Adrenal gland (tissue), 5 donors: Measurements from ENCODE around the gene DSE.

ENCODE experiments used
- CTCF ChIP-seq, 6 experiments: fragments of 450-650 bp in 4 of 6; fragments of 200-600 bp in 2 of 6; sonication (generic) in 1 of 6; IDR thresholded peaks; 1 replicate in 5 of 6; 2 replicates in 1 of 6; pipeline versions ENCODE4 v1.5.1 to v1.8.0; 2016 to 2021; ENCODE audit warnings: antibody characterized with exemption in 6 of 6, mild to moderate bottlenecking in 2 of 6, moderate library complexity in 1 of 6
- POLR2A ChIP-seq, 2 donors: fragments of 450-650 bp; IDR thresholded peaks; one replicate each; pipeline ENCODE4 v1.6.1; 2017; ENCODE audit warnings: antibody characterized with exemption in 2 of 2, mild to moderate bottlenecking in 2 of 2, moderate library complexity in 1 of 2
- donor health status: DM: no; HTN: no; CAD: no.

GRCh38 chr6:116359835-116360234, 10.9 kb upstream of the DSE start:
- TF ChIP-seq POLR2A (IDR thresholded peaks at IDR 0.05) (no peak), CTCF (IDR thresholded peaks at IDR 0.05) (no peak)
